ENCODE results near the gene LATS2.
"Not testable (repeated sequence)": the region's sequence is repeated elsewhere in the genome, so short reads cannot be mapped to it uniquely, and the experiment has no call there.

The LATS2 gene

GRCh38 chr13:21053231-21053630, 8.2 kb downstream of the LATS2 start:
- no peak overlapping the region for H3K4me3 ChIP-seq (ENCODE audit: low read depth, low read length)
- no peak for DNase-seq (ENCODE audit: low read depth)
- in situ Hi-C loops (cut with HindIII; ENCODE audit: low sequenced_read_pairs), result no loop called here
- no peak for TF ChIP-seq CTCF (IDR thresholded peaks at IDR 0.05; ENCODE audit: low read depth, low read length, missing control alignments)

- no peak overlapping the region for H3K4me3 ChIP-seq (ENCODE audit: low read depth, low read length)
- no peak for TF ChIP-seq CTCF (IDR thresholded peaks at IDR 0.05; ENCODE audit: low read depth, low read length, missing control alignments)
- in situ Hi-C loops (cut with HindIII; ENCODE audit: low sequenced_read_pairs), result no loop called here
- no peak for DNase-seq (ENCODE audit: low read depth)
These were observed 9.7 kb downstream of the LATS2 start for GRCh38 chr13:21051675-21052074.

GRCh38 chr13:21050288-21051197, 10.8 kb downstream of the LATS2 start:
- DNase-seq (ENCODE audit: low read depth), result no peak
- no peak overlapping the region for H3K4me3 ChIP-seq (ENCODE audit: low read depth, low read length)
- in situ Hi-C loops (cut with HindIII; ENCODE audit: low sequenced_read_pairs), result no loop called here
- TF ChIP-seq CTCF (IDR thresholded peaks at IDR 0.05; ENCODE audit: low read depth, low read length, missing control alignments), result no peak

GRCh38 chr13:21049731-21050130, 11.7 kb downstream of the LATS2 start:
- H3K4me3 ChIP-seq (ENCODE audit: low read depth, low read length); DNase-seq (ENCODE audit: low read depth); in situ Hi-C loops (cut with HindIII; ENCODE audit: low sequenced_read_pairs): not testable (repeated sequence)

GRCh38 chr13:21048901-21049698, 12.3 kb downstream of the LATS2 start:
- H3K4me3 ChIP-seq (ENCODE audit: low read depth, low read length), result no peak overlapping the region
- DNase-seq (ENCODE audit: low read depth), result no peak
- no peak for TF ChIP-seq CTCF (IDR thresholded peaks at IDR 0.05; ENCODE audit: low read depth, low read length, missing control alignments)
- in situ Hi-C loops (cut with HindIII; ENCODE audit: low sequenced_read_pairs), result no loop called here

- DNase-seq (ENCODE audit: low read depth), result no peak
- H3K4me3 ChIP-seq (ENCODE audit: low read depth, low read length), result no peak overlapping the region
- TF ChIP-seq CTCF (IDR thresholded peaks at IDR 0.05; ENCODE audit: low read depth, low read length, missing control alignments), result no peak
- in situ Hi-C loops (cut with HindIII; ENCODE audit: low sequenced_read_pairs), result no loop called here
These were observed 13.6 kb downstream of the LATS2 start for GRCh38 chr13:21047591-21048282.

Data from astrocyte of the cerebellum (primary cell).